ENCODE measurements around the gene RILPL2.
"Not testable (repeated sequence)": the region's sequence is repeated elsewhere in the genome, so short reads cannot be mapped to it uniquely, and the experiment has no call there.

RILPL2 gene

DNA sequence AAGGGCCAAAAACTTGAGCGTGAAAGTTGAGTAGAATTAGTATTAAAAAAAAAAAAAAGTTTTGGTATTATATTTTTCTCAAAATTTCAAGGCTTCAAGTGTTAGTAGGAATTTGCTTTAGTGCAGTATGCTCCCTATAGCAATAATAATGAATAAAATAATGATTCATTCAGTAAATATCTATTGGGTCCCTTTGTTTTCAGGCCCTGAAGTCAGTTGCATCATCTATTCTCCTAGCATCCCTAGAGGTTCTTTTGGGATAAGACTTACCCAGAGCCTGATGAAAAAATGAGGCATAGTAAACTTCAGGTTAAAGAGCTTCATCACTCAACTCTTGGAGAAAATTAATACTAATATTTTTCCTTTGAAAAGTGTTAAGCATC, 51.5 kb downstream of the RILPL2 start:
- no peak for DNase-seq (ENCODE audit: extremely low read depth in 1 of 2, low read depth in 1 of 2)

DNA sequence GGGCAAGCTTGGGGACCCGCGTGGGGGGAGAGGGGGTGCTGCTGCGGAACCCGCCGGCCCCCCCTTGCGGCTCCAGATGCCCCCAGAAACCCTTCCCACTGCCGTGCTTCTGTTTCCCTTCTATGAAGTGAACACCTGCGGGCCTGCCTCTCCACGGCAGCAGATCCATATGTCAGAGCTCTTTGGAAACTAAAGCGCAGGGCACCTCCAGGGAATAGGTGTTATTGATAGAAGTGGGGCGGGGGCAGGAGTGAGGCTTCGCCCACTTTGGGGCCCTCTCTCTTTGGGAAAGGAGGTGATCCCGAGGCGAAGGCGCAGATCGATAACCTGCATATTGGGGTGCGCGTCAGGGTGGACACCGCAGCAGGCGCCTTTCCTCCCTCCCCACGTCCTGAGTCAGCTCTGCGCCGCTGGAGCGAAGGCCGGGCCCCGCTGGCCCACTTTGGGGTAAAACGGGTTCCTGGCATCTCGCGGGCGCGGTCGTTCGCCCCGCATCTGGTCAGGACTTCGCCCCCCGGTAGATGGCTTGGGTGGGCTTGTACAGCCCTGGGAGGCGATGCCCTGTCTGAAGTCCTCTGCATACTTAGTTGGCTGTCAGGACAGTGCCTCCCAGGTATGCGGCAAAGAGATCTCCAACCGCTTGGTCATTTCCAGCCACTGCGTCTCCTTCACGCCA, 52.0 kb downstream of the RILPL2 start:
- DNase-seq (ENCODE audit: extremely low read depth in 1 of 2, low read depth in 1 of 2) = no peak

DNA sequence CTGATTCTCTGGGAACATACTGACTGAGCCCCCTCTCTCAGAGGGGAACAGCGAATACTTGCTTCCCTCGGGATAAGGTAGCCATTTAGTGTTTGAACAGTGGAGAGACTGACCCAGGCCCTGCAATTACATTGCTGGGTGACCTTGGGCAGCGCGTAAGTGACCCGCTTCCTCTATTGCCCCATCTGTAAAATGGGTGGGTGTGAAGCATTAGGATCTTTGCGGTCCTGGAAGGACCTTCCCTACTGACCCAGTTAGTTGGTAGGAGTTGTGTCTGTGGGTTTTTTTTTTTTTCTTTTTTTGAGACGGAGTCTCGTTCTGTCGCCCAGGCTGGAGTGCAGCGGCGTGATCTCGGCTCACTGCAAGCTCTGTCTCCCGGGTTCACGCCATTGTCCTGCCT, 53.8 kb downstream of the RILPL2 start:
- DNase-seq (ENCODE audit: extremely low read depth in 1 of 2, low read depth in 1 of 2) = no peak

DNA sequence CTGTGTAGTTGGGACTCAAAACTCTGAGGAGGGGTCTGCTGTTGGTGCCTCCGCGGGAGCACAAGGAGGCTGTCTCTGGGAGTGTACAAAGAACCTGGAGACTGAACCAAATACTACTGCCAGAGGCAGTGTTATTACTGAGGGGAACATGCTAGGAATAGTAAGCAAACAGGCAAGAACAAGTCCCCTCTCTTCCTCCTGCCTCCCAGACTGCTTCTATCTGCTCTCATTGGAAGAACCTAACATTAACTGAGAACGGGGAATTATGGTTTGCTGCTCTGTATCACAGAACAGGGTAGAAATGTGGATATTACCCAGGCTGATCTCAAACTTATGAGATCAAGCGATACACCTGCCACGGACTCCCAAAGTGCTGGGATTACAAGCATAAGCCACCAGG, 57.1 kb downstream of the RILPL2 start:
- no peak for DNase-seq (ENCODE audit: extremely low read depth in 1 of 2, low read depth in 1 of 2)

DNA sequence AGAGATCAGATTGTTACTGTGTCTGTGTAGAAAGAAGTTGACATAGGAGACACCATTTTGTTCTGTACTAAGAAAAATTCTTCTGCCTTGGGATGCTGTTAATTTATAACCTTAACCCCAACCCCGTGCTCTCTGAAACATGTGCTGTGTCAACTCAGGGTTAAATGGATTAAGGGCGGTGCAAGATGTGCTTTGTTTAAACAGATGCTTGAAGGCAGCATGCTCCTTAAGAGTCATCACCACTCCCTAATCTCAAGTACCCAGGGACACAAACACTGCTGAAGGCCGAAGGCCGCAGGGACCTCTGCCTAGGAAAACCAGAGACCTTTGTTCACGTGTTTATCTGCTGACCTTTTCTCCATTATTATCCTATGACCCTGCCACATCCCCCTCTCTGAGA, 64.1 kb downstream of the RILPL2 start:
- DNase-seq (ENCODE audit: extremely low read depth in 1 of 2, low read depth in 1 of 2) = not testable (repeated sequence)

DNA sequence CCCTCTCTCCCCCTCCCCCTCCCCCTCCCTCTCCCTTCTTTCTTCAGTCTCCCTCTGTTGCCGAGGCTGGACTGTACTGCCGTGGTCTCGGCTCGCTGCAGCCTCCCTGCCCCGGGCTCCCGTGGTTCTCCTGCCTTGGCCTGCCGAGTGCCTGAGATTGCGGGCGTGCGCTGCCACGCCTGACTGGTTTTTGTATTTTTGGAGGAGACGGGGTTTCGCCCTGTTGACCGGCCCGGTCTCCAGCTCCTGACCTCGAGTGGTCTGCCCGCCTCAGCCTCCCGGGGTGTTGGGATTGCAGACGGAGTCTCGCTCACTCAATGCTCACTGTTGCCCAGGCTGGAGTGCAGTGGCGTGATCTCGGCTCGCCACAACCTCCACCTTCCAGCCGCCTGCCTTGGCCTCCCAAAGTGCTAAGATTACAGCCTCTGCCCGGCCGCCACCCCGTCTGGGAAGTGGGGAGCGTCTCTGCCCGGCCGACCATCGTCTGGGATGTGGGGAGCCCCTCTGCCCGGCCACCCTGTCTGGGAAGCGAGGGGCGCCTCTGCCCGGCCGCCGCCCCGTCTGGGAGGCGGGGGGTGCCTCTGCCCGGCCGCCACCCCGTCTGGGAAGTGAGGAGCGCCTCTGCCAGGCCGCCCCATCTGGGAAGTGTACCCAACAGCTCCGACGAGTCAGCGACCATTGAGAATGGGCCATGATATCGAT, 64.7 kb downstream of the RILPL2 start:
- not testable (repeated sequence) for DNase-seq (ENCODE audit: extremely low read depth in 1 of 2, low read depth in 1 of 2)

DNA sequence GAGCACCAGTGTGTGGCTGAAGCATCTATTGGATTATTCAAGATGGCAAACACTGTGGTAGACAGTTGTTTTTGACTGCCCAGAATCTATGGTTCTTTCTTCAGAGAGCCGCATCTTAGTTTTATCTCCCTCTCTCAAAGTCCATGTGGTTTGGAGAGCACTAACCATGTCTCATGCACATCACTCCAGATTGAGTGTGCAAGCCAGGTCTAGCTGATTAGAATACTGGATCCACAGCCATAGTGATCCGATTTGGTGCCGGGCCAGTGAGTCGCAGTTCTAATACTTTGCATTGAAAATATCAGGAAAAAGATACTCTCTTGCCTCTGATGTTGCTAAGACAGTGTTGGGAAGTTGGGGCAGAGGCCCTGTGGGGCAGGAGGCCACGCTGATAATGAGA, 67.3 kb downstream of the RILPL2 start:
- DNase-seq (ENCODE audit: extremely low read depth in 1 of 2, low read depth in 1 of 2) = no peak

DNA sequence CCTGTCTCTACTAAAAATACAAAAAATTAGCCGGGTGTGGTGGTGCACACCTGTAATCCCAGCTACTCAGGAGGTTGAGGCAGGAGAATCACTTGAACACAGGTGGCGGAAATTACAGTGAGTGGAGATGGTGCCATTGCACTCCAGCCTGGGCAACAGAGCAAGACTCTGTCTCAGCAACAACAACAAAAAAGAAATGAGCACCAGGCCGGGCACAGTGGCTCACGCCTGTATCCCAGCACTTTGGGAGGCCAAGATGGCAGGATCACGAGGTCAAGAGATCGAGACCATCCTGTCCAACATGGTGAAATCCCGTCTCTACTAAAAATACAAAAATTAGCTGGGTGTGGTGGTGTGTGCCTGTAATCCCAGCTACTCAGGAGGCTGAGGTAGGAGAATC, 68.1 kb downstream of the RILPL2 start:
- DNase-seq (ENCODE audit: extremely low read depth in 1 of 2, low read depth in 1 of 2) = not testable (repeated sequence)

DNA sequence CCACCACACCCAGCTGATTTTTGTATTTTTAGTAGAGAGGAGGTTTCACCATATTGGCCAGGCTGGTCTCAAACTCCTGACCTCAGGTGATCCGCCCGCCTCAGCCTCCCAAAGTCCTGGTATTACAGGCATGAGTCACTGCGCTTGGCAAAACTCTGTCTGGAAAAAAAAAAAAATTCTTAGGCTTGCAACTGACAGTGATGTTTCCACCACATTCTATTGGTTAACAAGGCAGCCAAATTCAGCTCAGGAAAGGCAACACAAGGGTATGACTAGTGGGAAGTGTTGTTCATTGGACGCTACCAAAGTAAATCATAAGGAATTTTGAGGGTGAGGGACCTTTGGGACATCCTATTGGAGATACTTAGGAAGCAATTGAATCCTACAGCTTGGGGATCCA, 69.0 kb downstream of the RILPL2 start:
- no peak for DNase-seq (ENCODE audit: extremely low read depth in 1 of 2, low read depth in 1 of 2)

Data from stimulated activated CD8-positive, alpha-beta memory T cell treated with anti-CD3 and anti-CD28 coated beads, Interleukin-7, amount 100 ng/mL, for 48 hours (primary cell).